Measurements from ENCODE around the gene FKBP1A. TPM values are rescaled to one million over a fixed set of nuclear protein-coding genes. Genes with fewer than 3 reads are reported as not detected.

Gene FKBP1A
- total and polyA plus RNA-seq, 2 donors (not counting 3 experiments of a cell fraction or from before 2014, with no cell fraction given): 968 to 1,972 TPM

DNA sequence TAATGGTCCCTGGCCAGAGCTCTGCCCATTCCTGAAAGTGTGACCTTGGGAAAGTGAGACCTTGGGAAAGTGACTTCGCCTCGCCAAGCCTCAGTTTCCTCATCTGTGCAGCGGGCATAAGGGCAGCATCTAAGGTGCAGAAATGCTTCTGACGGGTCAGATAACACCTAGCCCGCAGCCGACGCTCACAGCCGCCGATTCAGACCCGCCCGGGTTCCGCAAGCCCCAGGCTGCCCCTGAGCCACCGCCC, 486 bp downstream of the FKBP1A start:
- Histone ChIP-seq H2AFZ (ENCODE audit: low read depth, low read length) (no peak overlapping the region), H3K27me3 (ENCODE audit: control insufficient read depth in 2 of 2, insufficient read depth in 2 of 2, low read length in 2 of 2) (no peaks in the 10 kb centered on the region), H3K4me1 (ENCODE audit: control insufficient read depth, extremely low read depth, insufficient read depth, low read length) (peaks cover 76% of the 10 kb centered on the region), H3K9me3 (replicated peaks; ENCODE audit: control insufficient read depth, insufficient read depth, low read length) (peaks cover 4% of the 10 kb centered on the region), H3K4me2 (ENCODE audit: insufficient read depth, low read length) (peak overlapping the region; percentile 91), H3K9ac (replicated peaks; ENCODE audit: extremely low read depth, insufficient read depth, low read length) (peak overlapping the region; percentile 92), H3K27ac (ENCODE audit: insufficient read depth, low read depth, low read length) (peak overlapping the region; percentile 90), H3K36me3 (ENCODE audit: control insufficient read depth in 2 of 2, extremely low read depth in 1 of 2, insufficient read depth in 2 of 2, low read length in 2 of 2) (peaks cover 0 to 4% of the 10 kb centered on the region in 2 experiments), H3K4me3 (replicated peaks in 1 of 3; ENCODE audit: insufficient read depth in 1 of 3, low read depth in 1 of 3, low read length in 3 of 3) (peak overlapping the region; percentile 82 to 86 (median 83)), H3K79me2 (ENCODE audit: control insufficient read depth, insufficient read depth, low read length) (peaks cover 62% of the 10 kb centered on the region), H4K20me1 (replicated peaks; ENCODE audit: control insufficient read depth, extremely low read depth, insufficient read depth, low read length) (peaks cover 3% of the 10 kb centered on the region), H3K9me1 (replicated peaks; ENCODE audit: control insufficient read depth, extremely low read depth, insufficient read depth, low read length) (no peaks in the 10 kb centered on the region)
- no peak for DNase-seq (ENCODE audit: low read depth, low spot score)
- BruUV-seq (replicated peaks): no TSS peak
- CTCF ChIA-PET: interaction anchor here (0.7 to 6.5 kb wide), 11 partner anchors 10 to 111 kb away, joined by 3 to 107 read pairs (median 9); no protein-coding TSS in a partner anchor
- POLR2A ChIA-PET: interaction anchor here (1.6 to 1.8 kb wide), 4 partner anchors 10 to 59 kb away, joined by 4 to 5 read pairs (median 4); no protein-coding TSS in a partner anchor
- dilution Hi-C loops (cut with MboI; ENCODE audit: extremely low pct_ligation_motif_present, low sequenced_read_pairs): no loop called here
- FAIRE-seq: no peak
- TF ChIP-seq FOS (IDR thresholded peaks at IDR 0.05; ENCODE audit: borderline replicate concordance, insufficient read depth, low read length) (no peak), JUN (IDR thresholded peaks at IDR 0.05; ENCODE audit: borderline replicate concordance, insufficient read depth, insufficient read length, low read depth) (no peak), EZH2 (IDR thresholded peaks at IDR 0.05; ENCODE audit: borderline replicate concordance, low read depth, low read length, severe bottlenecking) (no peak), POLR2A (IDR thresholded peaks at IDR 0.05; ENCODE audit: low read depth, low read length) (no peak), POLR2AphosphoS5 (IDR thresholded peaks at IDR 0.05; ENCODE audit: insufficient read depth, low read depth, low read length) (no peak), MYC (IDR thresholded peaks at IDR 0.05; ENCODE audit: low read depth, low read length) (no peak), GATA2 (IDR thresholded peaks at IDR 0.05; ENCODE audit: insufficient read depth, insufficient read length, low read depth, low read length) (no peak)
- TF ChIP-seq, protein P1, sequence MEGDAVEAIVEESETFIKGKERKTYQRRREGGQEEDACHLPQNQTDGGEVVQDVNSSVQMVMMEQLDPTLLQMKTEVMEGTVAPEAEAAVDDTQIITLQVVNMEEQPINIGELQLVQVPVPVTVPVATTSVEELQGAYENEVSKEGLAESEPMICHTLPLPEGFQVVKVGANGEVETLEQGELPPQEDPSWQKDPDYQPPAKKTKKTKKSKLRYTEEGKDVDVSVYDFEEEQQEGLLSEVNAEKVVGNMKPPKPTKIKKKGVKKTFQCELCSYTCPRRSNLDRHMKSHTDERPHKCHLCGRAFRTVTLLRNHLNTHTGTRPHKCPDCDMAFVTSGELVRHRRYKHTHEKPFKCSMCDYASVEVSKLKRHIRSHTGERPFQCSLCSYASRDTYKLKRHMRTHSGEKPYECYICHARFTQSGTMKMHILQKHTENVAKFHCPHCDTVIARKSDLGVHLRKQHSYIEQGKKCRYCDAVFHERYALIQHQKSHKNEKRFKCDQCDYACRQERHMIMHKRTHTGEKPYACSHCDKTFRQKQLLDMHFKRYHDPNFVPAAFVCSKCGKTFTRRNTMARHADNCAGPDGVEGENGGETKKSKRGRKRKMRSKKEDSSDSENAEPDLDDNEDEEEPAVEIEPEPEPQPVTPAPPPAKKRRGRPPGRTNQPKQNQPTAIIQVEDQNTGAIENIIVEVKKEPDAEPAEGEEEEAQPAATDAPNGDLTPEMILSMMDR (IDR thresholded peaks at IDR 0.05; ENCODE audit: extremely low read depth in 1 of 2, insufficient read depth in 1 of 2, low read depth in 1 of 2, low read length in 2 of 2): no peak
- TF ChIP-seq, protein P2, sequence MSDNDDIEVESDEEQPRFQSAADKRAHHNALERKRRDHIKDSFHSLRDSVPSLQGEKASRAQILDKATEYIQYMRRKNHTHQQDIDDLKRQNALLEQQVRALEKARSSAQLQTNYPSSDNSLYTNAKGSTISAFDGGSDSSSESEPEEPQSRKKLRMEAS (IDR thresholded peaks at IDR 0.05; ENCODE audit: insufficient read depth, insufficient read length): no peak
- intact Hi-C loops (cut with micrococcal nuclease): loop anchor here (2.0 to 5.0 kb wide), 2 partner anchors 74 to 165 kb away; partner anchors contain the start of genes NSFL1C and RAD21L1

All from endothelial cell of umbilical vein (primary cell).